Subcutaneous adipose tissue (tissue), 4 donors: ENCODE measurements around the gene SCN8A. TPM values are rescaled to one million over a fixed set of nuclear protein-coding genes. Genes with fewer than 3 reads are reported as not detected.

Experiments
- CTCF ChIP-seq: fragments of 450-650 bp; IDR thresholded peaks from one replicate; pipeline ENCODE4 v1.5.1; 2016; ENCODE audit warnings: low read depth, mild to moderate bottlenecking, control low read depth, antibody characterized with exemption, moderate library complexity
- total RNA-seq, 4 donors: library from RNA; depleted of rRNA; stranded (reverse); fragments of >200 nt; gene quantifications; one replicate each; pipeline ENCODE4 v1.1.0, GENCODE V29; 2016

The SCN8A gene
- total RNA-seq, 4 donors from 2014 or later: 0.19 to 1.2 (median 0.68) TPM

DNA sequence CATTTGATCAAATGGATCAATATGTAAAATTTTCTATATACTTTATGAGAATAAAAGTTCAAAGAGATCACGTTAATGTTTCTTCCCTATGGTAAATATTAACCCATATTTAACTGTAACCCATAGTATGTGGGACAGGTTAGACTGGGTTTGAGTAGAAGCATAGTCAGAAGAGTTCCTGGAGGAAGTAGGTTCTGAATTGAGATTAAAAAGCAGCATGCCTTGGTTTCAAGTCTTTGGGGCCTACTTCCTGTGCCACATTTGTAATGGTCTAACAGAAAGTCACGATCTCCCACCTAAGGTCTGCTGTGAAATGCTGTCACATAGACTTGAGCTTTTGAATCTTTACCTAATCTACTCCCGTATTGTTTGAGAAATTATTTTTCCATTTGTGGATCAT, 193.7 kb downstream of the SCN8A start:
- no peak for TF ChIP-seq CTCF

DNA sequence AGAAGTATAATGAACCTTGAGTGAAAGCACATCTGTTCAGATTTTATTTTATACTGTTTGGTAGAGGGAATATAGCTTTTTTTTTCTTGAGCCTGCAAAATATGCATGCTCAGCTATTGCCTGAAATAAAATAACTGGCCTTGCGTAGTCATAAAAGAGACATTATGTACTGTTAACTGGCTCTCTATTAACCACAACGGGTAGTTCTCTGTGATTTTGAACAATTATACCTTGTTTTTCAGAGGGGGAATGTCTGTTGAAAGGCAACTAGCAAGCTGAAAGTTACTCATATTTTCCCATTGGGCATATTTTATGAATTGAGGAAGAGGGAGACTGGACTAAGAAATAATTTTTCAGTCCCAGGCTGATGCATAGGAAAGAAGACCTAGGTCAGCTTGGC, 194.9 kb downstream of the SCN8A start:
- no peak for TF ChIP-seq CTCF

DNA sequence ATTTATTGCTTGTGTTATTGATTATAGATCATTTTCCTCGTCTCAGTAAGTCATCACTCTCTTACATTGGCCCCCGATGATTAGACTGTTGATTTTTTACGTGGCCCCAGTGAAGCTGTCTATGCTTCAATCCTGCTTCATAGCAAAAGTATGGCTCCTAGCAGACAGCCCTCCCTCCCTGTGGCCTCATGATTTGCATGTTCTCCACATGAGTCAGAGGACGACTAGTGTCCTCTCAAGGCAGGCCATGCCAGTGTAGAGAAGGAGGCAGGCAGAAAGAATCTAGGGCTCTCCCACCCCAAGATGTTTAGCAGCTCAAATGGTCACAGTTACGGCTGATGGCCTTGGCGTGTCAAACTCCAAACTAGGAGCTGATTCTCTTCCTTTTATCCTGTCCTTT, 197.8 kb downstream of the SCN8A start:
- TF ChIP-seq CTCF: no peak

- no peak for TF ChIP-seq CTCF
Measured at GRCh38 chr12:51792417-51792816, 201.4 kb downstream of the SCN8A start.

GRCh38 chr12:51793201-51793600, 202.2 kb downstream of the SCN8A start:
- TF ChIP-seq CTCF: no peak

DNA sequence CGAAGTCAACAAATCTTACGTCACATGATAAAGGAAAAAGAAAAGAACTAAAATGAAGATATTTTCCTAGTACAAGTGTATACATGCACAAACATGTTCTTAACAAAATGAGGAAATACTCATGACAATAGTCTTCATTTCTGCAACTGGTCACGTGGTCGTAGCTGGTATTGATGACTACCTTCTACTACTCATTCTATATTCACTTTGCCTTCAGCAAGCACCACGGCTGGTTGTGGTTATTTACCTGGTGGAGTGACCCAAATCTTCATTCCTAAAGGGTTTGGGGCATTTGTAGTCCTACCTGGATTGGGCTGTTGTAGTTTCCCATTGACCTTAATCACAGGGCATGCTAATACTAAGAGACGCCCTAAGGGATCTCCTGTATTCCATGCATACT, 206.3 kb downstream of the SCN8A start:
- no peak for TF ChIP-seq CTCF

GRCh38 chr12:51798501-51798900, 207.5 kb downstream of the SCN8A start:
- no peak for TF ChIP-seq CTCF
